Duodenal mucosa (tissue), 2 donors: ENCODE results near the gene DIAPH2.

Source experiments
- H3K27ac ChIP-seq: one replicate; pipeline ENCODE4 v1.7.0; 2013; ENCODE audit warnings: low read depth, low read length
- H3K27me3 ChIP-seq, 2 donors: one replicate each; pipeline ENCODE4 v1.7.0; 2013; ENCODE audit warnings: low read length in 2 of 2, control low read depth in 1 of 2; ENCODE audit not compliant: insufficient read depth in 2 of 2, control insufficient read depth in 1 of 2
- H3K36me3 ChIP-seq, 2 donors: one replicate each; pipeline ENCODE4 v1.7.0; 2013; ENCODE audit warnings: low read length in 2 of 2, control low read depth in 1 of 2; ENCODE audit not compliant: insufficient read depth in 2 of 2, control insufficient read depth in 1 of 2
- H3K4me1 ChIP-seq, 2 donors: one replicate each; pipeline ENCODE4 v1.7.0; 2013; ENCODE audit warnings: low read length in 2 of 2, control low read depth in 1 of 2; ENCODE audit not compliant: insufficient read depth in 2 of 2, control insufficient read depth in 1 of 2
- H3K4me3 ChIP-seq, 2 donors: one replicate each; pipeline ENCODE4 v1.7.0; 2013; ENCODE audit warnings: low read length in 2 of 2, low read depth in 1 of 2
- H3K9ac ChIP-seq, 2 donors: one replicate each; pipeline ENCODE4 v1.7.0; 2013; ENCODE audit warnings: low read length in 2 of 2, low read depth in 1 of 2
- H3K9me3 ChIP-seq, 2 donors: one replicate each; pipeline ENCODE4 v1.7.0; 2013; ENCODE audit warnings: low read length in 2 of 2, control low read depth in 1 of 2; ENCODE audit not compliant: control insufficient read depth in 1 of 2

The DIAPH2 gene

GRCh38 chrX:97328853-97329390 lies 644.3 kb downstream of the DIAPH2 start:
- H3K36me3 ChIP-seq = no peaks in the 10 kb centered on the region
- no peaks in the 10 kb centered on the region for H3K4me1 ChIP-seq
- no peaks in the 10 kb centered on the region for H3K27me3 ChIP-seq
- no peak overlapping the region for H3K27ac ChIP-seq
- H3K9ac ChIP-seq = no peak overlapping the region
- no peak overlapping the region for H3K4me3 ChIP-seq
- H3K9me3 ChIP-seq = no peaks in the 10 kb centered on the region

- Histone ChIP-seq H3K36me3 (no peaks in the 10 kb centered on the region), H3K9me3 (no peaks in the 10 kb centered on the region), H3K4me3 (no peak overlapping the region), H3K9ac (no peak overlapping the region), H3K4me1 (no peaks in the 10 kb centered on the region), H3K27me3 (no peaks in the 10 kb centered on the region), H3K27ac (no peak overlapping the region)
These were observed 645.5 kb downstream of the DIAPH2 start for GRCh38 chrX:97330151-97330550.

- Histone ChIP-seq H3K27ac (no peak overlapping the region), H3K36me3 (no peaks in the 10 kb centered on the region), H3K9me3 (no peaks in the 10 kb centered on the region), H3K4me1 (no peaks in the 10 kb centered on the region), H3K9ac (no peak overlapping the region), H3K4me3 (no peak overlapping the region), H3K27me3 (no peaks in the 10 kb centered on the region)
These were observed 648.3 kb downstream of the DIAPH2 start for GRCh38 chrX:97332963-97333362.

GRCh38 chrX:97334850-97335249 lies 650.2 kb downstream of the DIAPH2 start:
- no peaks in the 10 kb centered on the region for H3K36me3 ChIP-seq
- H3K9ac ChIP-seq = no peak overlapping the region
- H3K4me1 ChIP-seq = no peaks in the 10 kb centered on the region
- no peak overlapping the region for H3K4me3 ChIP-seq
- no peak overlapping the region for H3K27ac ChIP-seq
- H3K9me3 ChIP-seq = no peaks in the 10 kb centered on the region
- H3K27me3 ChIP-seq = no peaks in the 10 kb centered on the region

GRCh38 chrX:97344724-97345123 lies 660.1 kb downstream of the DIAPH2 start:
- Histone ChIP-seq H3K36me3 (no peaks in the 10 kb centered on the region), H3K27ac (no peak overlapping the region), H3K4me3 (no peak overlapping the region), H3K9me3 (no peaks in the 10 kb centered on the region), H3K27me3 (no peaks in the 10 kb centered on the region), H3K4me1 (no peaks in the 10 kb centered on the region), H3K9ac (no peak overlapping the region)

GRCh38 chrX:97358941-97359340 lies 674.3 kb downstream of the DIAPH2 start:
- Histone ChIP-seq H3K9ac (no peak overlapping the region), H3K9me3 (no peaks in the 10 kb centered on the region), H3K27me3 (no peaks in the 10 kb centered on the region), H3K36me3 (no peaks in the 10 kb centered on the region), H3K4me1 (no peaks in the 10 kb centered on the region), H3K27ac (no peak overlapping the region), H3K4me3 (no peak overlapping the region)

GRCh38 chrX:97363843-97364242 lies 679.2 kb downstream of the DIAPH2 start:
- H3K4me3 ChIP-seq = no peak overlapping the region
- H3K27me3 ChIP-seq = no peaks in the 10 kb centered on the region
- H3K4me1 ChIP-seq = no peaks in the 10 kb centered on the region
- H3K9ac ChIP-seq = no peak overlapping the region
- no peak overlapping the region for H3K27ac ChIP-seq
- H3K9me3 ChIP-seq = no peaks in the 10 kb centered on the region
- no peaks in the 10 kb centered on the region for H3K36me3 ChIP-seq

- H3K27ac ChIP-seq = no peak overlapping the region
- H3K27me3 ChIP-seq = no peaks in the 10 kb centered on the region
- no peak overlapping the region for H3K9ac ChIP-seq
- no peak overlapping the region for H3K4me3 ChIP-seq
- H3K36me3 ChIP-seq = no peaks in the 10 kb centered on the region
- no peaks in the 10 kb centered on the region for H3K9me3 ChIP-seq
- no peaks in the 10 kb centered on the region for H3K4me1 ChIP-seq
These were observed 681.6 kb downstream of the DIAPH2 start for GRCh38 chrX:97366237-97366636.

- Histone ChIP-seq H3K9me3 (no peaks in the 10 kb centered on the region), H3K4me1 (no peaks in the 10 kb centered on the region), H3K36me3 (no peaks in the 10 kb centered on the region), H3K27me3 (no peaks in the 10 kb centered on the region), H3K4me3 (no peak overlapping the region), H3K27ac (no peak overlapping the region), H3K9ac (no peak overlapping the region)
These were observed 682.5 kb downstream of the DIAPH2 start for GRCh38 chrX:97367125-97367524.

- H3K9ac ChIP-seq = no peak overlapping the region
- H3K4me1 ChIP-seq = no peaks in the 10 kb centered on the region
- H3K27me3 ChIP-seq = no peaks in the 10 kb centered on the region
- H3K27ac ChIP-seq = no peak overlapping the region
- H3K36me3 ChIP-seq = no peaks in the 10 kb centered on the region
- H3K4me3 ChIP-seq = no peak overlapping the region
- H3K9me3 ChIP-seq = no peaks in the 10 kb centered on the region
These were observed 685.3 kb downstream of the DIAPH2 start for GRCh38 chrX:97369947-97370346.
